Measurements from ENCODE around the gene MTA2.

The MTA2 gene

GRCh38 chr11:62547691-62548281, 53.9 kb downstream of the MTA2 start:
- DNase-seq (ENCODE audit: low read depth in 3 of 3, low spot score in 1 of 3), result no peak

GRCh38 chr11:62546929-62547625, 54.6 kb downstream of the MTA2 start:
- no peak for DNase-seq (ENCODE audit: low read depth in 3 of 3, low spot score in 1 of 3)

GRCh38 chr11:62546244-62546928, 55.3 kb downstream of the MTA2 start, which contains the start of gene AHNAK:
TSS of gene AHNAK (minus strand) at chr11:62546806. CDS start at chr11:62536098, 10,708 bp downstream.
- DNase-seq (ENCODE audit: low read depth in 3 of 3, low spot score in 1 of 3), result peak in 1 of 3 donors; percentile 37

GRCh38 chr11:62545437-62546243, 56.0 kb downstream of the MTA2 start:
- peak in 1 of 3 donors; percentile 45 for DNase-seq (ENCODE audit: low read depth in 3 of 3, low spot score in 1 of 3)

GRCh38 chr11:62544581-62545436, 56.9 kb downstream of the MTA2 start:
- no peak for DNase-seq (ENCODE audit: low read depth in 3 of 3, low spot score in 1 of 3)

- DNase-seq (ENCODE audit: low read depth in 3 of 3, low spot score in 1 of 3), result no peak
Observed at GRCh38 chr11:62543680-62544444, 57.8 kb downstream of the MTA2 start.

Measured in stimulated activated CD4-positive, alpha-beta T cell treated with anti-CD3 and anti-CD28 coated beads, TNF-alpha, amount 100 ng/mL, for 1 hour (primary cell).